HG02759 (cell line): ENCODE results near the gene OR6J1.
"Not testable (repeated sequence)": the region's sequence is repeated elsewhere in the genome, so short reads cannot be mapped to it uniquely, and the experiment has no call there.

Source experiments
- ATAC-seq: cut with Tn5 transposase; IDR thresholded peaks from one replicate; pipeline ENCODE4 v1.9.1; 2021; ENCODE audit warnings: mild to moderate bottlenecking, moderate library complexity; ENCODE audit not compliant: unreplicated experiment

Gene OR6J1

DNA sequence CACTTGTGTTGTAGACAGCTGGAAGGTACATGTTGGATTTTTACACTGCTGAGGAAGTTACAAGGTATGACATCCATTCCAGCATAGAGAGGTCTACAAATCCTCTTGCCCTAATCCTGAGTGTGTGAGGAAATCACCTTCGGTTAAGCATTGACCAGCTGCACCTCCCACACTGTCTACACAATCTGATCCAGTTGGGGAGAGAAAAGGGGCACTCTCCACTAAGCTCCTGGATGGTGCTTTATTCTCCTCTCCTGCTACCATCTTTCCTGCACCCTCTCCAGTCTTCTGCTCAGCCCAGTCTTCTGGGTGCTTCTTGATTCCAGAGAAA, at the start of gene OR6J1:
TSS of gene OR6J1 (minus strand) at position 48 of the 331 bp plus-strand sequence. CDS start 9,541 bp downstream, outside the sequence.
- no peak for ATAC-seq

GRCh38 chr14:22692194-22692593, 48.0 kb upstream of the OR6J1 start:
- ATAC-seq, result no peak

DNA sequence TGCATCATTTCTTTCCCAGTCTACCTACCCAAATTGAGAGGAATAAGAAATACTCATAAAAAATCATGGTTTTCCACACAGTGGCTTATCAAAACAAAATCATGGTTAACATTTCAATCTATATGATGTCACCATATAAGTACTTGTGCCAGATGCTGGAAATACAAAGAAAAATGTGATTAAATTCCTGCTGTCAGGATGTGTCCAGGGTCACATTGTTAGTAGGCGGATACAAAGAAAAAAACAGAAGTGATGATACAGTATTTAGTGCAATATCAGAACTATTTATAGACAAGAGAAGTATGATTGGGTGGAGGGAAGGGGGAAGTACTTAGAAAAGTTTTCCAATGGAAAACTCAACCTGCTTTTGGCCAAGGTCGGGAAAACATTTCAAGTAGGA, 47.0 kb upstream of the OR6J1 start:
- ATAC-seq, result no peak

DNA sequence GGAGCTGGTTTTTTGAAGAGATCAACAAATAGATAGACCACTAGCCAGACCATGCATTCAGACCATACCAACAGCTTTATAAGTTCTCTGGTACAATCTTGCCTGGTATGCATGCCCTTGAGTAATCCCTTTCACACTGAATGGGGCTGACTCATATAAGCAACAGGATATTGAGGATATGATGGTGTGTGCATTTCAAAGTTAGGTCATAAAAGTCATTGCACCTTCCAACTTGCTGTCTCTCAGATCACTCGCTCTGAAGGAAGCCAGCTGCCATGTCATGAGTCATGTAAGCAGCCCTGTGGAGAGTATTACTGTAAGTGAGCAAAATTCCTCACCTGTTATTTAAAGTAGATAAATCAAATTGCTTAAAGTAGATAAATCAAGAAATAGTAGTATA, 45.0 kb upstream of the OR6J1 start:
- no peak for ATAC-seq

DNA sequence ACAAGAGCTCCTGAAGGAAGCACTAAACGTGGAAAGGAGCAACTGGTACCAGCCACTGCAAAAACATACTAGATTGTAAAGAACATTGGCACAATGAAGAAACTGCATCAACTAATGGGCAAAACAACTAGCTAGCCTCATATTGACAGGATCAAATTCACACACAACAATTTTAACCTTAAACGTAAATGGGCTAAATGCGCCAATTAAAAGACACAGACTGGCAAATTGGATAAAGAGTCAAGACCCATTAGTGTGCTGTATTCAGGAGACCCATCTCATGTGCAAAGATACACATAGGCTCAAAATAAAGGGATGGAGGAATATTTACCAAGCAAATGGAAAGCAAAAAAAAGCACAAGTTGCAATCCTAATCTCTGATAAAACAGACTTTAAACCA, 43.8 kb upstream of the OR6J1 start:
- not testable (repeated sequence) for ATAC-seq

DNA sequence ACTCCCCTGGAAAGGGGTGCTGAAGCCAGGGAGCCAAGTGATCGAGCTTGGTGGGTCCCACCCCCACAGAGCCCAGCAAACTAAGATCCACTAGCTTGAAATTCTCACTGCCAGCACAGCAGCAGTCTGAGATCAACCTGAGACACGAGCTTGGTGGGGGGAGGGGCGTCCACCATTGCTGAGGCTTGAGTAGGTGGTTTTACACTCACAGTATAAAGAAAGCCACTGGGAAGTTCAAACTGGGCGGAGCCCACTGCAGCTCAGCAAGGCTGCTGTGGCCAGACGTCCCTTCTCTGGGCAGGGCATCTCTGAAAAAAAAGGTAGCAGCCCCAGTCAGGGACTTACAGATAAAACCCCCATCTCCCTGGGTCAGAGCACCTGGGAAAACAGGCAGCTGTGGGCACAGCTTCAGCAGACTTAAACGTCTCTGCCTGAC, 42.0 kb upstream of the OR6J1 start:
- not testable (repeated sequence) for ATAC-seq

DNA sequence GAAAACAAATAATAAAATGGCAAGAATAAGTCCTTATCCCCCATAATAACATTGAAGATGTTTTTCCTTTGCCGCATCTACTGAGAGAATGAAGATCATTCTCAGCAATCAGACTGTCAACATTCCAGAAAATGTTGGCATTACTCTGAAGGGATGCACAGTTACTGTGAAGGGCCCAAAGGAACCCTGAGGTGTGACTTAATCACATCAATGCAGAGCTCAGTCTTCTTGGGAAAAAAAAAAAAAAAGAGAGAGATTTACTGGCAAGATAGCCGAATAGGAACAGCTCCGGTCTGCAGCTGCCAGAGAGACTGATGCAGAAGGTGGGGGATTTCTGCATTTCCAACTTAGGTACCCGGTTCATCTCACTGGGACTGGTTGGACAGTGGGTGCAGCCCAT, 41.3 kb upstream of the OR6J1 start:
- no peak for ATAC-seq

- ATAC-seq, result not testable (repeated sequence)
These were observed 39.3 kb upstream of the OR6J1 start for GRCh38 chr14:22683428-22683827.

DNA sequence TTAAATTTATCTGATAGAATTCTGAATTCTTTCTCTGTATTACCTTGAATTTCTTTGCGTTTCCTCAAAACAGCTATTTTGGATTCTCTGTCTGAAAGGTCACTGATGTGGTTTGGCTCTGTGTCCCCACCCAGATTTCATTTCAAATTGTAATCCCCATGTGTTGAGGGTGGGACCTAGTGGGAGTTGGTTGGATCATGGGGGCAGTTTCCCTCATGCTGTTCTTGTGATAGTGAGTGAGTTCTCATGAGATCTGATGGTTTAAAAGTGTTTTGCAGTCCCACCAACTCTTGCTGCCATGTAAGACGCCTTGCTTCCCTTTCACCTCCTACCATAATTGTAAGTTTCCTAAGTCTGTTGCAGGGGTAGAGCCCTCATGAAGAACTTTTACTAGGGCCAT, 34.1 kb upstream of the OR6J1 start:
- ATAC-seq, result no peak

- ATAC-seq, result not testable (repeated sequence)
These were observed 33.4 kb upstream of the OR6J1 start for GRCh38 chr14:22677551-22677950.

GRCh38 chr14:22671622-22672021, 27.5 kb upstream of the OR6J1 start:
- no peak for ATAC-seq

- ATAC-seq, result no peak
These were observed 24.7 kb upstream of the OR6J1 start for GRCh38 chr14:22668863-22669262.

GRCh38 chr14:22668417-22668816, 24.3 kb upstream of the OR6J1 start:
- peak; percentile 55 for ATAC-seq

GRCh38 chr14:22667881-22668280, 23.7 kb upstream of the OR6J1 start:
- no peak for ATAC-seq

GRCh38 chr14:22666203-22666893, 22.2 kb upstream of the OR6J1 start:
- ATAC-seq, result no peak

GRCh38 chr14:22664261-22664660, 20.1 kb upstream of the OR6J1 start:
- no peak for ATAC-seq

DNA sequence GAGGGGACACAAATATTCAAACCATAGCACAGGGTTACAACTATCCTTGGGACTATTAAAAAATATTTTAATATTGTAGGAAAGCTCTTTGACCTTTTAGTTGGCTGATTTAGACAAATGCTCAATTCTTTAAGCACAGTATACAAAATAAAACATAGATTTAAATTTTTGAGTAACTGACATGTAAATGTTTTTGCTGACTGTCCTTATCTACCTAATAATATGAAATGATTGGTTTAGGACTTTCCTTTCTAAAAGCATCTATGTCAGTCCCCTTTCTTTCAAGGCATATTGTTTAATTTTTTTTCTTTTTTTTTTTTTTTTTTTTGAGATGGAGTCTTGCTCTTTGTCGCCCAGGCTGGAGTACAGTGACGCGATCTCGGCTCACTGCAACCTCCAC, 16.5 kb upstream of the OR6J1 start:
- no peak for ATAC-seq

DNA sequence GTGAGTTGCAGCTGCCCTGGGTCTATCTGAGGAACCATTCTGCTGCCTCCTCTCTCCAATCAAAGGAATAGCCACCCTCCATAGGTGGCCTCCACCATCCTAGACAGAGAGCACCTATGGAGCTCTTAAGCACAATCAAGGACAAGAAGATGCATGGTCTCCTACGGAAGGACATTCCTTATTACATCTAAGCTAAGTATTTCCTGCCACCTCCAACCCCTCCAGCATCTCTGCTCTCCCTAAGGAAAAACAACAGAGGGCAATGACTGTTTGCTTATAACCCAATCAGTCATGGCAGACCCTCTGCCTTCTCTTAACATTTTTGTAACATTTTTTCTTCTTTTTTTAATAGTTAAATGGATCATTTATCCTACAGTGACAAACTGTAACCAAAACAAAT, 14.8 kb upstream of the OR6J1 start:
- ATAC-seq, result no peak

DNA sequence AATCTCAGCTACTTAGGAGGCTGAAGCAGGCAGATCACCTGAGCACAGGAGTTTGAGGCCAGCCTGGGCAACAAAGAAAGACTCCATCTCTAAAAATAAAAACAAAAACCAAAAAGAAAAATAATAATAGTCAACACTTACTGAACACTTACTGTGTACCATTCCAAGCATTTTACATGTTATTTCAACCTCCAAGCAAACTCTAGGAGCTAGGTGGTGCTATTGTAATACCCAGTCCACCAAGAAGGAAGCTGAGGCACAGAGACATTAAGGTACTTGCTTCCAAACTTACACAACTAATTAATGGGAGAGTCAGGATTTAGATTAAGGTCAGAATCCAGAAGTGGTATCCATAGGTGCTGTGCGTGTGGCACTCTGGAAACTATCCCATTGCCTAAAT, 13.7 kb upstream of the OR6J1 start:
- no peak for ATAC-seq

DNA sequence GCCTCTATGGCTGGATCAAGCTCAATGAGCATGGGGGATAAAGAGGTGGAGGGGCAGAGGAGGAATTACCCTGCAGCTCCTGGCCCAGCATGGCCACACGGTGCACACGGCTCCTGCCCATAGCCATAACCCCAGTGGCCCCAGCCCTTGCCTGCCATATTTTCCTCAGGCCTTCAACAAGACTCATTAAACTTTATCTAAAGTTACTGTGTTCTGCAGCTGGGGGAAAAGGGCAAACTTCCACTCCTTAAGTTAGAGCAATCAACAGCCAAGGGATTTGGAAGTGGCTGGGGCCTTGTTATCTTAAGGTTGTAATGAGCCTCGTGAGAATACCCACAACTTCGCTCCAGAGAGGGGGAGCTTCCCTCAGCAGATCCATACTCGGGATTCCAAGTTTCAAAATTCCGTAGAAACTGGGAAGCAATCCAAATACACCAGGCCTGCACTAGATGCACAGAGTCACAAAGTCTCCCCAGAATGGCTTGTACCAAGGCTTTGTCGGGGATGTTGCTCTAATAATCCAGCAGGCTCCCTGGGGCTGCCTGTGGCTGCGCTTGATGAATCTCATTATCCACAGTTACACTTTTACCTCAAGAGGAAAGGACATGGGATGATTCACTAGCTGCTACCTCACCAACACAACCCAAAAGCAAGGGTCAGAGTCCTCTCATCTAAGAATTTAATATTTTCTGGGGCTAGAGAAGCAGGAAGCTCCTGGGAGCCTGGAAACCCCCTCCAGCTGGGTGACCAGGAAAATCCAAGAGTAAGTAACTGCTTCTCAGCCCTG, 13.0 kb upstream of the OR6J1 start:
- ATAC-seq, result no peak

GRCh38 chr14:22656226-22656625, 12.1 kb upstream of the OR6J1 start:
- ATAC-seq, result no peak

GRCh38 chr14:22653012-22653621, 9.0 kb upstream of the OR6J1 start:
- ATAC-seq, result no peak
